SK-N-SH (cell line): ENCODE measurements around the gene ZNF385C. TPM values are rescaled to one million over a fixed set of nuclear protein-coding genes. Genes with fewer than 3 reads are reported as not detected.

Experiments used
- CTCF ChIA-PET: fragments of 300-600, 350-600 bp; formaldehyde crosslinking; extraction: SDS; loops from one replicate; lab custom pipeline; 2021; lab: Yijun Ruan, JAX
- POLR2A ChIA-PET: fragments of 350-600 bp; sonication (Branson Sonifier 250); formaldehyde crosslinking; extraction: SDS; loops from one replicate; lab custom pipeline; 2020; ENCODE audit warnings: antibody characterized with exemption, inconsistent platforms; lab: Yijun Ruan, JAX
- DNase-seq: peaks from one replicate; pipeline ENCODE4 v3.0.0; 2012
- H2AFZ ChIP-seq: fragments of 200-600 bp; sonication (generic); 2 replicates; pipeline ENCODE4 v1.8.1; 2016; ENCODE audit warnings: antibody characterized with exemption, mild to moderate bottlenecking, low read depth
- H3F3A ChIP-seq: fragments of 200-600 bp; sonication (generic); replicated peaks from 2 replicates; pipeline ENCODE3; 2016; ENCODE audit warnings: antibody characterized with exemption, mild to moderate bottlenecking; ENCODE audit not compliant: insufficient read depth
- H3K27ac ChIP-seq, 2 experiments: fragments of 200-500 bp in 1 of 2; fragments of 200-600 bp in 1 of 2; sonication (Bioruptor generic) in 1 of 2; sonication (generic), shearing (Covaris generic) in 1 of 2; 2 replicates each; pipeline versions ENCODE4 v1.5.1 to v1.6.1; 2014 to 2016; ENCODE audit warnings: low read depth in 2 of 2, inconsistent platforms in 1 of 2, low read length in 1 of 2, mild to moderate bottlenecking in 1 of 2, mixed read lengths in 1 of 2
- H3K27me3 ChIP-seq: fragments of 200-600 bp; sonication (generic), shearing (Covaris generic); 2 replicates; pipeline ENCODE4 v1.6.1; 2016; ENCODE audit warnings: mixed run types; ENCODE audit not compliant: insufficient read depth
- H3K36me3 ChIP-seq, 2 experiments: fragments of 200-500 bp in 1 of 2; fragments of 200-600 bp in 1 of 2; sonication (Bioruptor generic) in 1 of 2; sonication (generic) in 1 of 2; replicated peaks in 1 of 2; 2 replicates each; pipeline versions ENCODE3 to v1.5.1; 2014 to 2016; ENCODE audit warnings: low read length in 1 of 2, mild to moderate bottlenecking in 1 of 2; ENCODE audit not compliant: insufficient read depth in 2 of 2, control insufficient read depth in 1 of 2
- H3K4me1 ChIP-seq, 2 experiments: fragments of 200-500 bp in 1 of 2; fragments of 200-600 bp in 1 of 2; sonication (Bioruptor generic) in 1 of 2; sonication (generic), shearing (Covaris generic) in 1 of 2; 2 replicates each; pipeline versions ENCODE4 v1.5.1 to v1.6.1; 2014 to 2016; ENCODE audit warnings: low read depth in 1 of 2, low read length in 1 of 2, mixed run types in 1 of 2; ENCODE audit not compliant: insufficient read depth in 2 of 2, control insufficient read depth in 1 of 2
- H3K4me2 ChIP-seq: fragments of 200-600 bp; sonication (generic), shearing (Covaris generic); 2 replicates; pipeline ENCODE4 v1.6.1; 2017; ENCODE audit warnings: mixed run types
- H3K4me3 ChIP-seq, 2 experiments: fragments of 200-500 bp in 1 of 2; fragments of 200-600 bp in 1 of 2; sonication (Bioruptor generic) in 1 of 2; sonication (generic), shearing (Covaris generic) in 1 of 2; 2 replicates each; pipeline versions ENCODE4 v1.5.1 to v1.8.1; 2014 to 2016; ENCODE audit warnings: low read depth in 2 of 2, inconsistent platforms in 1 of 2, low read length in 1 of 2, mild to moderate bottlenecking in 1 of 2, mixed read lengths in 1 of 2, moderate library complexity in 1 of 2
- H3K79me2 ChIP-seq: fragments of 200-600 bp; sonication (generic); 2 replicates; pipeline ENCODE4 v1.8.1; 2017; ENCODE audit warnings: mild to moderate bottlenecking; ENCODE audit not compliant: insufficient read depth
- H3K9ac ChIP-seq: fragments of 200-600 bp; sonication (generic); 2 replicates; pipeline ENCODE4 v1.6.1; 2017; ENCODE audit warnings: mixed run types
- H3K9me2 ChIP-seq: fragments of 200-600 bp; sonication (generic); 2 replicates; pipeline ENCODE4 v1.6.1; 2017; ENCODE audit warnings: mixed run types
- H3K9me3 ChIP-seq: fragments of 200-600 bp; sonication (generic); 2 replicates; pipeline ENCODE4 v1.6.1; 2017; ENCODE audit warnings: mixed run types, mild to moderate bottlenecking, moderate library complexity
- H4K20me1 ChIP-seq: fragments of 200-600 bp; sonication (generic); 2 replicates; pipeline ENCODE4 v1.6.1; 2017; ENCODE audit warnings: mild to moderate bottlenecking, mixed run types; ENCODE audit not compliant: insufficient read depth
- CHD2 ChIP-seq: fragments of 150-350 bp; IDR thresholded peaks from 2 replicates; pipeline ENCODE4 v1.6.1; 2018; ENCODE audit warnings: low read length; ENCODE audit not compliant: partially characterized antibody
- EP300 ChIP-seq, 2 experiments: IDR thresholded peaks; 2 replicates each; pipeline versions ENCODE4 v1.4.0 to v1.6.1; 2012; ENCODE audit warnings: borderline replicate concordance in 1 of 2, low read depth in 1 of 2, low read length in 1 of 2
- EZH2phosphoT487 ChIP-seq: fragments of 200-600 bp; sonication (generic); IDR thresholded peaks from 2 replicates; pipeline ENCODE4 v1.6.1; 2017; ENCODE audit warnings: low read depth, mixed run types, mild to moderate bottlenecking, antibody characterized with exemption, moderate library complexity, borderline replicate concordance
- FOXM1 ChIP-seq: IDR thresholded peaks from 2 replicates; pipeline ENCODE4 v1.4.0; 2012; ENCODE audit warnings: low read depth, mild to moderate bottlenecking
- JUND ChIP-seq: IDR thresholded peaks from 2 replicates; pipeline ENCODE4 v1.4.0; 2012
- MEF2A ChIP-seq: IDR thresholded peaks from 2 replicates; pipeline ENCODE4 v1.4.0; 2012; ENCODE audit warnings: low read depth, borderline replicate concordance
- POLR2AphosphoS5 ChIP-seq: IDR thresholded peaks from 2 replicates; pipeline ENCODE4 v1.6.1; 2012; ENCODE audit warnings: low read depth, low read length
- RAD21 ChIP-seq: IDR thresholded peaks from 2 replicates; pipeline ENCODE4 v1.6.1; 2012; ENCODE audit warnings: mild to moderate bottlenecking, low read length
- RCOR1 ChIP-seq: fragments of 150-350 bp; IDR thresholded peaks from 2 replicates; pipeline ENCODE4 v1.6.1; 2017; ENCODE audit warnings: antibody characterized with exemption, low read length
- RXRA ChIP-seq: IDR thresholded peaks from 2 replicates; pipeline ENCODE4 v1.4.0; 2012; ENCODE audit warnings: low read depth, mild to moderate bottlenecking, borderline replicate concordance
- SIN3A ChIP-seq: IDR thresholded peaks from 2 replicates; pipeline ENCODE4 v1.6.1; 2012; ENCODE audit warnings: low read depth, mild to moderate bottlenecking, low read length, moderate library complexity, borderline replicate concordance
- SMC3 ChIP-seq: IDR thresholded peaks from 2 replicates; pipeline ENCODE4 v1.6.1; 2012; ENCODE audit warnings: low read depth, low read length, improper control_type of control experiment
- TCF12 ChIP-seq: IDR thresholded peaks from 2 replicates; pipeline ENCODE4 v1.4.0; 2012
- TEAD4 ChIP-seq: IDR thresholded peaks from 2 replicates; pipeline ENCODE4 v1.4.0; 2012; ENCODE audit warnings: mild to moderate bottlenecking, borderline replicate concordance; ENCODE audit not compliant: insufficient read depth
- YY1 ChIP-seq: IDR thresholded peaks from 2 replicates; pipeline ENCODE4 v1.4.0; 2012; ENCODE audit warnings: low read depth, mild to moderate bottlenecking
- WGBS: methylation state at CpG from one replicate; pipeline ENCODE4 v1.1.6; 2017; ENCODE audit warnings: low lambda C conversion rate; 5-methylcytosine and 5-hydroxymethylcytosine counted together
- polyA plus RNA-seq, 3 experiments: library from polyadenylated mRNA; depleted of rRNA; stranded (reverse); fragments of >200 nt; gene quantifications; 2 replicates each; pipeline ENCODE4 v1.2.3, GENCODE V29; 2012
- TF ChIP-seq, protein P1 (sequence below): IDR thresholded peaks from 2 replicates; pipeline ENCODE4 v1.4.0; 2012; ENCODE audit warnings: low read depth, borderline replicate concordance
- TF ChIP-seq, protein P2 (sequence below): IDR thresholded peaks from 2 replicates; pipeline ENCODE4 v1.4.0; 2012; ENCODE audit warnings: low read depth
- TF ChIP-seq, protein P3 (sequence below): fragments of 150-350 bp; IDR thresholded peaks from 2 replicates; pipeline ENCODE4 v1.6.1; 2017; ENCODE audit warnings: antibody characterized with exemption, low read length, low read depth, borderline replicate concordance

ZNF385C gene
- polyA plus RNA-seq, 1 of the 3 experiments (the other 2 are of a cell fraction): 0.05 TPM

DNA sequence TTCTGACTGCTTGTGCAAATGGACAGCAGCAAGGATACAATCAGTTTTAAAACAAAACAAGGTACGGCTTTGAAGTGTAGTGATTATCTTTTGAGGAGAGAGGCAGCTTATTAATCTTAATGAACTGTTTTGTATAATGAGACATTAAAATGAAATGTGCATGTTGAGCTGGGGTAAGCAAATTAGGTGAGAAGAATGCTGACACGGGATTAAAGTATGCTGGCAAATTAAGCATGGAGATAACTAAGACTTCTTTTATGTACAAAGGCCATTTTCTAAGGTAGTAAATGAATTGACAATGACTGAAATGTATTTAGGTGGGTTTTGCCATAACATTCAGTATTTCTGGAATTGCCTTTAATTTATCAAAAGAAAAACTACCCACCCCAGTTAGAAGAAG, 99.8 kb downstream of the ZNF385C start:
- WGBS: 44% methylated on average over 2 of the region's 2 CpGs

DNA sequence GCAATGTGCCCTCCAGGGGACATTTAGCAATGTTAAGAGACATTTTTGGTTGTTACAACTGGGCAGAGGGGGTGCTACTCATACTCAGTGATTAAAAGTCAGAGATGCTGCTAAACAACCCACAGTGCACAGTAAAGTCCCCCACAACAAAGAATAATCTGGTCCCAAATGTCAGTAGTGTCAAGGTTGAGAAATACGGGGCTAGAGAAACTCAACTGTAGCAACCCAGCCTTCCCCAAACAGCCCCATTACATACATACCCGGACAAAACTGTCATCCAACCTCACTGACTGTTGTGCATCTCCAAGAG, 101.5 kb downstream of the ZNF385C start:
- H4K20me1 ChIP-seq: peaks cover 1% of the 10 kb centered on the region
- no peaks in the 10 kb centered on the region for H3K27me3 ChIP-seq
- TF ChIP-seq FOXM1 (no peak), RXRA (no peak)
- no peak overlapping the region for H3K9ac ChIP-seq
- CTCF ChIA-PET: interaction anchor here (0.8 to 1.0 kb wide), 2 partner anchors 17 to 34 kb away, joined by 3 to 5 read pairs; no protein-coding TSS in a partner anchor
- no peak overlapping the region for H3K27ac ChIP-seq
- POLR2A ChIA-PET: no interaction called here
- no peaks in the 10 kb centered on the region for H3K9me2 ChIP-seq
- no peaks in the 10 kb centered on the region for H3K9me3 ChIP-seq
- H3K4me1 ChIP-seq: no peaks in the 10 kb centered on the region
- WGBS: 96% methylated on average over 2 of the region's 2 CpGs
- peaks cover 4% of the 10 kb centered on the region for H3F3A ChIP-seq
- H3K4me3 ChIP-seq: no peak overlapping the region
- peaks cover 30% of the 10 kb centered on the region for H3K79me2 ChIP-seq
- H3K36me3 ChIP-seq: peaks cover 59 to 78% of the 10 kb centered on the region in 2 experiments
- no peak for DNase-seq
- H2AFZ ChIP-seq: no peak overlapping the region
- no peak overlapping the region for H3K4me2 ChIP-seq

More for the DNA sequence above, 99.8 kb downstream of the ZNF385C start:
- Histone ChIP-seq H3K9me3 (no peaks in the 10 kb centered on the region), H3K27ac (no peak overlapping the region), H3K4me2 (no peak overlapping the region), H3K4me3 (no peak overlapping the region), H3K36me3 (peaks cover 61 to 73% of the 10 kb centered on the region in 2 experiments), H2AFZ (no peak overlapping the region), H4K20me1 (peaks cover 18% of the 10 kb centered on the region), H3K9me2 (no peaks in the 10 kb centered on the region), H3K9ac (no peak overlapping the region), H3K27me3 (no peaks in the 10 kb centered on the region), H3K79me2 (peaks cover 44% of the 10 kb centered on the region), H3F3A (peaks cover 4% of the 10 kb centered on the region), H3K4me1 (peaks cover 3 to 7% of the 10 kb centered on the region in 2 experiments; a peak in 2 of 4 replicates)
- TF ChIP-seq, protein P1, sequence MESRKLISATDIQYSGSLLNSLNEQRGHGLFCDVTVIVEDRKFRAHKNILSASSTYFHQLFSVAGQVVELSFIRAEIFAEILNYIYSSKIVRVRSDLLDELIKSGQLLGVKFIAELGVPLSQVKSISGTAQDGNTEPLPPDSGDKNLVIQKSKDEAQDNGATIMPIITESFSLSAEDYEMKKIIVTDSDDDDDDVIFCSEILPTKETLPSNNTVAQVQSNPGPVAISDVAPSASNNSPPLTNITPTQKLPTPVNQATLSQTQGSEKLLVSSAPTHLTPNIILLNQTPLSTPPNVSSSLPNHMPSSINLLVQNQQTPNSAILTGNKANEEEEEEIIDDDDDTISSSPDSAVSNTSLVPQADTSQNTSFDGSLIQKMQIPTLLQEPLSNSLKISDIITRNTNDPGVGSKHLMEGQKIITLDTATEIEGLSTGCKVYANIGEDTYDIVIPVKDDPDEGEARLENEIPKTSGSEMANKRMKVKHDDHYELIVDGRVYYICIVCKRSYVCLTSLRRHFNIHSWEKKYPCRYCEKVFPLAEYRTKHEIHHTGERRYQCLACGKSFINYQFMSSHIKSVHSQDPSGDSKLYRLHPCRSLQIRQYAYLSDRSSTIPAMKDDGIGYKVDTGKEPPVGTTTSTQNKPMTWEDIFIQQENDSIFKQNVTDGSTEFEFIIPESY: no peak
- TF ChIP-seq RCOR1 (no peak), SMC3 (no peak), POLR2AphosphoS5 (no peak), EZH2phosphoT487 (no peak), YY1 (no peak)
- TF ChIP-seq, protein P2, sequence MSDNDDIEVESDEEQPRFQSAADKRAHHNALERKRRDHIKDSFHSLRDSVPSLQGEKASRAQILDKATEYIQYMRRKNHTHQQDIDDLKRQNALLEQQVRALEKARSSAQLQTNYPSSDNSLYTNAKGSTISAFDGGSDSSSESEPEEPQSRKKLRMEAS: no peak
- DNase-seq: no peak
- ChIA-PET POLR2A (no interaction called here), CTCF (interaction anchor here (1.2 to 1.6 kb wide), 2 partner anchors 19 to 36 kb away, joined by 3 read pairs; partner anchors contain the start of gene DNAJC7)

DNA sequence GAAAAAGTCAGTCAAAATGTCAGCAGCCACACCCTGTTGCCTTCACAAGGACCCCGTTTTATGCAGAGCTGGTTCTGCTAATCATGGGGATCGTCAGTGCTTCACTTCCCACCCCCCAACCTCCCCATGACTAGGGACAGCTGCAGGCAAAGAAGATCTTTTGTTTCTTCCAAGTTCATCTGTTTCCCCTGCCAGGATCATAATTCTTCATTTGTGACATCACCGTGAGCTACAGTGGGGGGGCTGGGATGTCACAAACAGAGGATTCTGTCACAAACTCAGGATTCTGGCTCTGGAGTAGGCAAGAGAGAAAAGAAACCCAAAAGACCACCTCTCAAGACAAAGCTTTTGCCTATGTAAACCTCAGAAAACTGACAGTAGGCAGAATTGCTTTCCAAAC, 105.7 kb downstream of the ZNF385C start:
- no peak overlapping the region for H3K27ac ChIP-seq
- H3K9ac ChIP-seq: no peak overlapping the region

More for the DNA sequence above, 105.7 kb downstream of the ZNF385C start:
- POLR2A ChIA-PET: no interaction called here
- H3F3A ChIP-seq: peaks cover 4% of the 10 kb centered on the region
- H3K27me3 ChIP-seq: no peaks in the 10 kb centered on the region
- DNase-seq: no peak
- TF ChIP-seq RCOR1 (no peak), RXRA (no peak), EP300 (IDR thresholded peaks at IDR 0.05; ENCODE audit: borderline replicate concordance in 1 of 2, low read depth in 1 of 2, low read length in 1 of 2) (no peak), FOXM1 (no peak), MEF2A (no peak), TCF12 (no peak), JUND (no peak), EZH2phosphoT487 (no peak), SIN3A (no peak), CHD2 (no peak), TEAD4 (no peak), RAD21 (no peak)
- TF ChIP-seq, protein P1: no peak
- TF ChIP-seq, protein P3, sequence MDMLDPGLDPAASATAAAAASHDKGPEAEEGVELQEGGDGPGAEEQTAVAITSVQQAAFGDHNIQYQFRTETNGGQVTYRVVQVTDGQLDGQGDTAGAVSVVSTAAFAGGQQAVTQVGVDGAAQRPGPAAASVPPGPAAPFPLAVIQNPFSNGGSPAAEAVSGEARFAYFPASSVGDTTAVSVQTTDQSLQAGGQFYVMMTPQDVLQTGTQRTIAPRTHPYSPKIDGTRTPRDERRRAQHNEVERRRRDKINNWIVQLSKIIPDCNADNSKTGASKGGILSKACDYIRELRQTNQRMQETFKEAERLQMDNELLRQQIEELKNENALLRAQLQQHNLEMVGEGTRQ: no peak
- TF ChIP-seq, all 33 proteins: peak for 0
- no peak overlapping the region for H2AFZ ChIP-seq
- CTCF ChIA-PET: no interaction called here
- no peak overlapping the region for H3K4me2 ChIP-seq
- H3K9me3 ChIP-seq: no peaks in the 10 kb centered on the region
- no peaks in the 10 kb centered on the region for H3K4me1 ChIP-seq
- no peak overlapping the region for H3K4me3 ChIP-seq
- H3K79me2 ChIP-seq: peaks cover 14% of the 10 kb centered on the region; the same call in 1 of the 2 replicates
- 80% methylated on average over 3 of the region's 3 CpGs for WGBS
- H3K36me3 ChIP-seq: peaks cover 80 to 96% of the 10 kb centered on the region in 2 experiments
- no peaks in the 10 kb centered on the region for H3K9me2 ChIP-seq
- no peaks in the 10 kb centered on the region for H4K20me1 ChIP-seq
